Measurements from ENCODE around the gene ZNF354C. TPM values are rescaled to one million over a fixed set of nuclear protein-coding genes. Genes with fewer than 3 reads are reported as not detected.
"Not testable (repeated sequence)": the region's sequence is repeated elsewhere in the genome, so short reads cannot be mapped to it uniquely, and the experiment has no call there.

The ZNF354C gene
- total RNA-seq, 3 donors from 2014 or later, result 7.4 to 11.6 (median 8.2) TPM

- Histone ChIP-seq H3K9me3 (peaks cover 55 to 71% of the 10 kb centered on the region in 2 donors), H3K36me3 (no peaks in the 10 kb centered on the region), H3K4me1 (peaks cover 0 to 9% of the 10 kb centered on the region in 2 donors), H3K27ac (no peak overlapping the region), H3K27me3 (no peaks in the 10 kb centered on the region), H3K4me3 (no peak overlapping the region)
- intact Hi-C loops (cut with DNase I; ENCODE audit: low total_unique reads), result loop anchor here (1.0 kb wide), 1 partner anchor 21 kb away; no protein-coding TSS in a partner anchor
- TF ChIP-seq POLR2AphosphoS5 (IDR thresholded peaks at IDR 0.05), result no peak
- TF ChIP-seq POLR2A (IDR thresholded peaks at IDR 0.05), result no peak
- no peak for TF ChIP-seq CTCF (IDR thresholded peaks at IDR 0.05)
- DNase-seq (ENCODE audit: low spot score in 2 of 2), result no peak
Measured at GRCh38 chr5:179065703-179066102, 5.5 kb downstream of the ZNF354C start.

- intact Hi-C loops (cut with DNase I; ENCODE audit: low total_unique reads), result no loop called here
- TF ChIP-seq POLR2A (IDR thresholded peaks at IDR 0.05), result no peak
- TF ChIP-seq POLR2AphosphoS5 (IDR thresholded peaks at IDR 0.05), result no peak
- no peak for TF ChIP-seq CTCF (IDR thresholded peaks at IDR 0.05)
- peak overlapping the region in 1 of 3 donors; percentile 12 for H3K4me3 ChIP-seq
- no peaks in the 10 kb centered on the region for H3K27me3 ChIP-seq
- H3K36me3 ChIP-seq, result peaks cover 38% of the 10 kb centered on the region
- peaks cover 84 to 100% of the 10 kb centered on the region in 2 donors for H3K9me3 ChIP-seq
- no peak for DNase-seq (ENCODE audit: low spot score in 2 of 2)
- no peaks in the 10 kb centered on the region for H3K4me1 ChIP-seq
- no peak overlapping the region for H3K27ac ChIP-seq
Measured at GRCh38 chr5:179079165-179079987, 19.2 kb downstream of the ZNF354C start.

- H3K4me1 ChIP-seq, result no peaks in the 10 kb centered on the region
- intact Hi-C loops (cut with DNase I; ENCODE audit: low total_unique reads), result no loop called here
- peaks cover 38% of the 10 kb centered on the region for H3K36me3 ChIP-seq
- no peak overlapping the region for H3K4me3 ChIP-seq
- DNase-seq (ENCODE audit: low spot score in 2 of 2), result no peak
- TF ChIP-seq CTCF (IDR thresholded peaks at IDR 0.05) (no peak), POLR2AphosphoS5 (IDR thresholded peaks at IDR 0.05) (no peak), POLR2A (IDR thresholded peaks at IDR 0.05) (no peak)
- H3K27ac ChIP-seq, result no peak overlapping the region
- H3K27me3 ChIP-seq, result no peaks in the 10 kb centered on the region
- peaks cover 82 to 100% of the 10 kb centered on the region in 2 donors for H3K9me3 ChIP-seq
Measured at GRCh38 chr5:179080724-179081123, 20.6 kb downstream of the ZNF354C start.

- no peak for DNase-seq (ENCODE audit: low spot score in 2 of 2)
- no peaks in the 10 kb centered on the region for H3K27me3 ChIP-seq
- peaks cover 90 to 98% of the 10 kb centered on the region in 2 donors for H3K9me3 ChIP-seq
- no peaks in the 10 kb centered on the region for H3K4me1 ChIP-seq
- TF ChIP-seq POLR2A (IDR thresholded peaks at IDR 0.05) (no peak), CTCF (IDR thresholded peaks at IDR 0.05) (no peak), POLR2AphosphoS5 (IDR thresholded peaks at IDR 0.05) (no peak)
- H3K4me3 ChIP-seq, result no peak overlapping the region
- no peak overlapping the region for H3K27ac ChIP-seq
- H3K36me3 ChIP-seq, result no peaks in the 10 kb centered on the region
- intact Hi-C loops (cut with DNase I; ENCODE audit: low total_unique reads), result no loop called here
Measured at GRCh38 chr5:179089502-179089901, 29.3 kb downstream of the ZNF354C start.

- H3K36me3 ChIP-seq; DNase-seq (ENCODE audit: low spot score in 2 of 2); H3K4me1 ChIP-seq; H3K4me3 ChIP-seq; H3K27me3 ChIP-seq; H3K27ac ChIP-seq; intact Hi-C loops (cut with DNase I; ENCODE audit: low total_unique reads): not testable (repeated sequence)
- H3K9me3 ChIP-seq, result peaks cover 43 to 52% of the 10 kb centered on the region in 2 donors
Measured at GRCh38 chr5:179101282-179101681, 41.1 kb downstream of the ZNF354C start.

Measured in breast epithelium (tissue), 4 donors.